ENCODE measurements around the gene FOXJ1. TPM values are rescaled to one million over a fixed set of nuclear protein-coding genes. Genes with fewer than 3 reads are reported as not detected.

FOXJ1 gene
- total and polyA plus RNA-seq, 2 of the 8 experiments (the other 6 are each of a cell fraction or from before 2014, with no cell fraction given), result 4.7 to 5.4 TPM

GRCh38 chr17:76103274-76104139 lies 37.5 kb downstream of the FOXJ1 start, which contains the start of gene EXOC7 (continued):
- no peak for TF ChIP-seq RFX5 (IDR thresholded peaks at IDR 0.05; ENCODE audit: borderline replicate concordance, low read depth, low read length)
- TF ChIP-seq, protein P1, sequence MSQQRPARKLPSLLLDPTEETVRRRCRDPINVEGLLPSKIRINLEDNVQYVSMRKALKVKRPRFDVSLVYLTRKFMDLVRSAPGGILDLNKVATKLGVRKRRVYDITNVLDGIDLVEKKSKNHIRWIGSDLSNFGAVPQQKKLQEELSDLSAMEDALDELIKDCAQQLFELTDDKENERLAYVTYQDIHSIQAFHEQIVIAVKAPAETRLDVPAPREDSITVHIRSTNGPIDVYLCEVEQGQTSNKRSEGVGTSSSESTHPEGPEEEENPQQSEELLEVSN (IDR thresholded peaks at IDR 0.05), result peak; percentile 58
- no peak; the same call in 1 of the 2 replicates for TF ChIP-seq SP4 (IDR thresholded peaks at IDR 0.05; ENCODE audit: low read length)
- TF ChIP-seq JUND (IDR thresholded peaks at IDR 0.05; ENCODE audit: low read length), result no peak
- TF ChIP-seq SP1 (IDR thresholded peaks at IDR 0.05; ENCODE audit: low read depth, low read length), result no peak
- peak; percentile 77 for TF ChIP-seq TAF1 (IDR thresholded peaks at IDR 0.05; ENCODE audit: low read depth, low read length)
- peak; percentile 38; the same call in 1 of the 2 replicates for TF ChIP-seq TBP (IDR thresholded peaks at IDR 0.05; ENCODE audit: low read depth, low read length)
- peak in 1 of 2 experiments; percentile 14; a peak in 1 of 4 replicates for TF ChIP-seq RAD21 (IDR thresholded peaks at IDR 0.05 in 1 of 2, conservative IDR thresholded peaks at IDR 0.05 in 1 of 2; ENCODE audit: low read depth in 2 of 2, low read length in 2 of 2)
- no peak for TF ChIP-seq ZNF274 (IDR thresholded peaks at IDR 0.05; ENCODE audit: borderline replicate concordance, extremely low read depth, low read length)
- TF ChIP-seq TCF12 (IDR thresholded peaks at IDR 0.05; ENCODE audit: low read depth, low read length), result no peak
- TF ChIP-seq ASH2L (IDR thresholded peaks at IDR 0.05; ENCODE audit: low read length), result peak; percentile 64
- TF ChIP-seq CREB1 (IDR thresholded peaks at IDR 0.05), result peak; percentile 22; the same call in 1 of the 2 replicates
- TF ChIP-seq MAFK (IDR thresholded peaks at IDR 0.05; ENCODE audit: low read depth, low read length), result no peak
- TF ChIP-seq NRF1 (IDR thresholded peaks at IDR 0.05; ENCODE audit: low read depth, low read length), result 0 out of 2 replicates have a peak, but pooled peaks have one; percentile 46
- TF ChIP-seq PHF8 (conservative IDR thresholded peaks at IDR 0.05; ENCODE audit: low read depth, low read length), result peak; percentile 85
- TF ChIP-seq KDM1A (IDR thresholded peaks at IDR 0.05; ENCODE audit: borderline replicate concordance, low read length), result no peak
- TF ChIP-seq KDM4A (IDR thresholded peaks at IDR 0.05; ENCODE audit: low read depth, low read length, severe bottlenecking), result peak; percentile 98
- TF ChIP-seq BACH1 (IDR thresholded peaks at IDR 0.05; ENCODE audit: low read length), result no peak; the same call in 1 of the 2 replicates
- TF ChIP-seq JUN (IDR thresholded peaks at IDR 0.05; ENCODE audit: low read depth, low read length), result no peak
- no peak for TF ChIP-seq RXRA (IDR thresholded peaks at IDR 0.05; ENCODE audit: insufficient read depth, low read depth, low read length)
- no peak for TF ChIP-seq SRF (IDR thresholded peaks at IDR 0.05; ENCODE audit: low read depth, low read length)
- peak; percentile 23 to 68; a peak in 2 of 4 replicates for TF ChIP-seq HDAC2 (IDR thresholded peaks at IDR 0.05; ENCODE audit: borderline replicate concordance in 1 of 2, low read depth in 2 of 2, low read length in 2 of 2)
- 0 out of 2 replicates have a peak, but pooled peaks have one; percentile 17 for TF ChIP-seq TEAD4 (IDR thresholded peaks at IDR 0.05; ENCODE audit: low read depth, low read length)
- TF ChIP-seq SUZ12 (IDR thresholded peaks at IDR 0.05; ENCODE audit: low read length), result no peak

Data from H1 (cell line).